ENCODE data around the gene SOX10. TPM values are rescaled to one million over a fixed set of nuclear protein-coding genes. Genes with fewer than 3 reads are reported as not detected.

Gene SOX10
- total RNA-seq, 1 donor from 2014 or later, result 0.08 TPM

GRCh38 chr22:38026130-38027111 lies 42.1 kb upstream of the SOX10 start:
- DNase-seq (ENCODE audit: low spot score), result no peak
- no peak for TF ChIP-seq CTCF (IDR thresholded peaks at IDR 0.05; ENCODE audit: unreplicated experiment)
- Mint-ChIP-seq H3K27me3 (ENCODE audit: unreplicated experiment) (peaks cover 14% of the 10 kb centered on the region), H3K4me3 (ENCODE audit: unreplicated experiment) (no peak overlapping the region), H3K27ac (ENCODE audit: unreplicated experiment) (peak overlapping the region; percentile 11), H3K36me3 (ENCODE audit: low read depth, unreplicated experiment) (no peaks in the 10 kb centered on the region), H3K9me3 (ENCODE audit: unreplicated experiment) (no peaks in the 10 kb centered on the region), H3K4me1 (ENCODE audit: unreplicated experiment) (no peaks in the 10 kb centered on the region)

- Mint-ChIP-seq H3K4me1 (ENCODE audit: unreplicated experiment) (no peaks in the 10 kb centered on the region), H3K4me3 (ENCODE audit: unreplicated experiment) (no peak overlapping the region), H3K36me3 (ENCODE audit: low read depth, unreplicated experiment) (no peaks in the 10 kb centered on the region), H3K27ac (ENCODE audit: unreplicated experiment) (no peak overlapping the region), H3K27me3 (ENCODE audit: unreplicated experiment) (peaks cover 14% of the 10 kb centered on the region), H3K9me3 (ENCODE audit: unreplicated experiment) (no peaks in the 10 kb centered on the region)
- TF ChIP-seq CTCF (IDR thresholded peaks at IDR 0.05; ENCODE audit: unreplicated experiment), result no peak
- no peak for DNase-seq (ENCODE audit: low spot score)
Measured at GRCh38 chr22:38025514-38025913, 41.2 kb upstream of the SOX10 start.

GRCh38 chr22:38023045-38023444 lies 38.7 kb upstream of the SOX10 start:
- Mint-ChIP-seq H3K36me3 (ENCODE audit: low read depth, unreplicated experiment) (no peaks in the 10 kb centered on the region), H3K27ac (ENCODE audit: unreplicated experiment) (no peak overlapping the region), H3K9me3 (ENCODE audit: unreplicated experiment) (no peaks in the 10 kb centered on the region), H3K4me3 (ENCODE audit: unreplicated experiment) (no peak overlapping the region), H3K27me3 (ENCODE audit: unreplicated experiment) (peaks cover 13% of the 10 kb centered on the region), H3K4me1 (ENCODE audit: unreplicated experiment) (no peaks in the 10 kb centered on the region)
- DNase-seq (ENCODE audit: low spot score), result no peak
- no peak for TF ChIP-seq CTCF (IDR thresholded peaks at IDR 0.05; ENCODE audit: unreplicated experiment)

- Mint-ChIP-seq H3K27me3 (ENCODE audit: unreplicated experiment) (peaks cover 13% of the 10 kb centered on the region), H3K4me3 (ENCODE audit: unreplicated experiment) (no peak overlapping the region), H3K27ac (ENCODE audit: unreplicated experiment) (no peak overlapping the region), H3K4me1 (ENCODE audit: unreplicated experiment) (no peaks in the 10 kb centered on the region), H3K9me3 (ENCODE audit: unreplicated experiment) (no peaks in the 10 kb centered on the region), H3K36me3 (ENCODE audit: low read depth, unreplicated experiment) (no peaks in the 10 kb centered on the region)
- DNase-seq (ENCODE audit: low spot score), result no peak
- TF ChIP-seq CTCF (IDR thresholded peaks at IDR 0.05; ENCODE audit: unreplicated experiment), result no peak
Measured at GRCh38 chr22:38021206-38021605, 36.9 kb upstream of the SOX10 start.
